Stomach (tissue), 9 donors: ENCODE measurements around the gene MYRIP. TPM values are rescaled to one million over a fixed set of nuclear protein-coding genes. Genes with fewer than 3 reads are reported as not detected.

Source experiments
- DNase-seq, 2 donors: peaks; one replicate each; pipeline versions ENCODE4 v3.0.0 to v3.0.0-alpha.2; 2013 to 2019
- H3K27ac ChIP-seq, 5 donors: fragments of 200-600 bp in 4 of 5; sonication (generic) in 4 of 5; one replicate each; pipeline ENCODE4 v1.5.1; 2013 to 2019; ENCODE audit warnings: mild to moderate bottlenecking in 1 of 5, moderate library complexity in 1 of 5
- H3K27me3 ChIP-seq, 3 donors: fragments of 200-600 bp; sonication (generic); one replicate each; pipeline ENCODE4 v1.5.1; 2017 to 2019; ENCODE audit warnings: mixed run types in 1 of 3
- H3K36me3 ChIP-seq, 4 donors: fragments of 200-600 bp; sonication (generic); 1 replicate in 3 of 4; 2 replicates in 1 of 4; pipeline ENCODE4 v1.5.1; 2016 to 2019
- H3K4me1 ChIP-seq, 4 donors: fragments of 200-600 bp; sonication (generic); one replicate each; pipeline ENCODE4 v1.5.1; 2016 to 2019
- H3K4me3 ChIP-seq, 4 donors: fragments of 200-600 bp; sonication (generic) in 3 of 4; one replicate each; pipeline ENCODE4 v1.5.1; 2016 to 2019; ENCODE audit warnings: mild to moderate bottlenecking in 1 of 4
- H3K9me3 ChIP-seq, 4 donors: fragments of 200-600 bp; sonication (generic); one replicate each; pipeline ENCODE4 v1.5.1; 2016 to 2019
- EP300 ChIP-seq: sonication (generic); formaldehyde crosslinking; IDR thresholded peaks from one replicate; pipeline ENCODE4 v1.6.1; 2017; ENCODE audit warnings: antibody characterized with exemption
- POLR2A ChIP-seq, 4 donors: fragments of 450-650 bp; IDR thresholded peaks; one replicate each; pipeline ENCODE4 v1.6.1; 2016; ENCODE audit warnings: antibody characterized with exemption in 4 of 4, control low read depth in 2 of 4, mild to moderate bottlenecking in 1 of 4, moderate library complexity in 1 of 4
- POLR2AphosphoS5 ChIP-seq, 3 donors: sonication (generic); formaldehyde crosslinking; IDR thresholded peaks; one replicate each; pipeline ENCODE4 v1.6.1; 2016; ENCODE audit warnings: antibody characterized with exemption in 3 of 3
- WGBS, 5 donors: extraction: QIAGEN DNeasy Blood & Tissue Kit in 3 of 5; methylation state at CpG; one replicate each; pipeline versions ENCODE4 v1.1.5 to v1.1.7; 2013 to 2018; 5-methylcytosine and 5-hydroxymethylcytosine counted together
- intact Hi-C: fragments of 100-400 bp; cut with DNase I; formaldehyde crosslinking; loops from one replicate; pipeline ENCODE4 v1.15.1; 2023; ENCODE audit warnings: low total_unique reads
- polyA plus RNA-seq, 3 donors: library from polyadenylated mRNA; stranded (reverse); fragments of 200-250 nt; gene quantifications; one replicate each; pipeline ENCODE4 v1.2.3, GENCODE V29; 2013
- total RNA-seq, 5 donors: library from RNA; depleted of rRNA; stranded (reverse); fragments of >200 nt; gene quantifications; one replicate each; pipeline versions ENCODE4 v1.1.0 to v1.2.3, GENCODE V29; 2014 to 2016
- TF ChIP-seq, protein P1 (sequence below), 7 experiments: fragments of 450-650 bp in 4 of 7; fragments of 200-600 bp in 3 of 7; sonication (generic) in 3 of 7; IDR thresholded peaks; one replicate each; pipeline ENCODE4 v1.5.1; 2016 to 2019; ENCODE audit warnings: antibody characterized with exemption in 7 of 7, control low read depth in 2 of 7, mild to moderate bottlenecking in 1 of 7
- donor health status: healthy with polysubstance abuse.
- donor health status: Bipolar disorder and iron deficiency.
- donor health status: healthy.

Gene MYRIP
- total and polyA plus RNA-seq, 8 donors, result 1.8 to 20.6 (median 6.8) TPM

DNA sequence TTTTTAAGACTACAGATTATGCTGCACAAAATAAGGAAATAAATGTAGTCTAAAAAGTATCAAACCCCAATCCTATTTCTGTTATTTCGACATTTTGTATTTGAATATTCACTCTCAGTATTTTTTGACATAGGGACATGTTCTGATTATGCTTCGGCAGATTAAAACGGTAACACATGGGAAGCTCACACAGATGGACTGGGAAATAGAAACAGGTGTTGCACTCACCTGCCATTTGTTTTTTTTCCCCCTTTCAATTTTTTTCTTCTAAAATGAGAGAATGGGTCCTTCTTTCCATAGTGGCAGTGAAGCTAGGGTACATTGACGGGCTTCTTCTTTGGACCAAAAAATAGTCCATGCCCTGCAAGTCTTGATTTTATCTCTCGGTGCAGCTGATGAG is 163.1 kb downstream of the MYRIP start:
- H3K4me1 ChIP-seq, result no peaks in the 10 kb centered on the region
- H3K9me3 ChIP-seq, result peaks cover 0 to 3% (median 0%) of the 10 kb centered on the region in 4 donors
- DNase-seq, result no peak
- TF ChIP-seq POLR2A (IDR thresholded peaks at IDR 0.05), result no peak
- no peak for TF ChIP-seq POLR2AphosphoS5 (IDR thresholded peaks at IDR 0.05)
- no peak for TF ChIP-seq EP300
- TF ChIP-seq, protein P1, sequence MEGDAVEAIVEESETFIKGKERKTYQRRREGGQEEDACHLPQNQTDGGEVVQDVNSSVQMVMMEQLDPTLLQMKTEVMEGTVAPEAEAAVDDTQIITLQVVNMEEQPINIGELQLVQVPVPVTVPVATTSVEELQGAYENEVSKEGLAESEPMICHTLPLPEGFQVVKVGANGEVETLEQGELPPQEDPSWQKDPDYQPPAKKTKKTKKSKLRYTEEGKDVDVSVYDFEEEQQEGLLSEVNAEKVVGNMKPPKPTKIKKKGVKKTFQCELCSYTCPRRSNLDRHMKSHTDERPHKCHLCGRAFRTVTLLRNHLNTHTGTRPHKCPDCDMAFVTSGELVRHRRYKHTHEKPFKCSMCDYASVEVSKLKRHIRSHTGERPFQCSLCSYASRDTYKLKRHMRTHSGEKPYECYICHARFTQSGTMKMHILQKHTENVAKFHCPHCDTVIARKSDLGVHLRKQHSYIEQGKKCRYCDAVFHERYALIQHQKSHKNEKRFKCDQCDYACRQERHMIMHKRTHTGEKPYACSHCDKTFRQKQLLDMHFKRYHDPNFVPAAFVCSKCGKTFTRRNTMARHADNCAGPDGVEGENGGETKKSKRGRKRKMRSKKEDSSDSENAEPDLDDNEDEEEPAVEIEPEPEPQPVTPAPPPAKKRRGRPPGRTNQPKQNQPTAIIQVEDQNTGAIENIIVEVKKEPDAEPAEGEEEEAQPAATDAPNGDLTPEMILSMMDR (IDR thresholded peaks at IDR 0.05), result no peak
- no peak overlapping the region for H3K27ac ChIP-seq
- no peaks in the 10 kb centered on the region for H3K27me3 ChIP-seq
- intact Hi-C loops, result no loop called here
- WGBS, 5 donors, result 81 to 93% (median 92%) methylated on average over 5 of the region's 5 CpGs
- no peaks in the 10 kb centered on the region for H3K36me3 ChIP-seq
- H3K4me3 ChIP-seq, result no peak overlapping the region

DNA sequence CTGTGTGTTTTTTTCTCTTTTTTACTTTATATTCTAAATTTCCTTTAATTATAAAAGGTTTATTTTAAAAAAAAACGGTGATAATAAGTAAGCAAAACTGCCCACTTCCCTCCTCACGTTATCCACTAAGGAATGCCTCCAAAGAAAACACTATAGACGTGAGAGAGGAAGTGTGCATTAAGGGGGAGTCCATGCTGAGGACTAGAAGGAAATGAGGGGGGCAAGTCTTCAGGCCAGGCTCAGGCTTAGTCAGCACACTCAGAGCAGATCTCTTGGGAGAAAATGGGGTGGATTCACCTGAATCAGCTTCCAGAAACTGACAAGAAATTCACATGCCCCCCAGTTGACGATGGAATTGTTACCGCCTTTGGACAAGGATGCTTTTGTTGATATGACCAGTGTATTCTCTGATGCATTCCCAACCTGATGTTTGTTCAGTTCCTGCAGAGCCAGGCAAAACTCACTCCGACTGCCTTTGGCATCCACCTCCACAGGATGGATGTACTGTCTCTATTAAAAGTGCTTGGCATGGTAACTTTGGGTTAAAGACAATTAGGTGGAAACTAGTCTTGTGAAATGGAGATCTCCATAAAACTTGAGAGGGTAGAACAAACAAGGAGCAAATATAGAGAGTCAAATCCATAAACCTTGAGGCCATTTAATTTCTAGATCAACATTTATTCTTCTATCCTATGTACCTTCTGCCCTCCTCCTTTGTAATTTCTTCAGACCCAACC is 167.8 kb downstream of the MYRIP start:
- H3K9me3 ChIP-seq, result peaks cover 0 to 3% (median 0%) of the 10 kb centered on the region in 4 donors
- H3K4me1 ChIP-seq, result peaks cover 0 to 12% (median 4%) of the 10 kb centered on the region in 4 donors
- WGBS, 5 donors, result 69 to 89% (median 81%) methylated on average over 6 of the region's 6 CpGs
- H3K27ac ChIP-seq, result no peak overlapping the region
- intact Hi-C loops, result no loop called here
- H3K27me3 ChIP-seq, result no peaks in the 10 kb centered on the region
- TF ChIP-seq POLR2A (IDR thresholded peaks at IDR 0.05) (no peak), POLR2AphosphoS5 (IDR thresholded peaks at IDR 0.05) (no peak), EP300 (no peak)
- TF ChIP-seq, protein P1 (IDR thresholded peaks at IDR 0.05), result no peak
- DNase-seq, result no peak
- H3K4me3 ChIP-seq, result no peak overlapping the region
- H3K36me3 ChIP-seq, result no peaks in the 10 kb centered on the region

DNA sequence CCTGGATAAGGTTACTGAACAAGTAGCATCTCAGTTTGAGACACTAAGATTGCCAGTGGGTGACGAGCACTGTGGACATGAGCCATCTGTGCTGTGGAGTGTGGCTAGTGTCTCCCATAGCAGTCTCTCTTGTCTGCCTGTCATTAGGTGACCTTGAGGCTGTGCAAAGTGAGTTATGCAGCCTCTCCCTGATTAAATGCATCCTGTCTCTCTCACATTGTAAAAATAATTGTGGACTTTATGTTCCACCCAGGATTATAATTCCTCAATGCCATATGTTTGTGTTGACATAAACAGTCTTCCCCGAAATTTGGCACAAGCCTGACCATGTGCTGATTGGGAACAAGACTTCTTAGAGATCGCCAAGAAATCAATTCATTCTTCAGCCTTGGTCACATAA is 168.9 kb downstream of the MYRIP start:
- 49 to 69% (median 57%) methylated on average over 3 of the region's 3 CpGs for WGBS, 5 donors
- intact Hi-C loops, result no loop called here
- no peak overlapping the region for H3K27ac ChIP-seq

GRCh38 chr3:39980058-39980457 is 170.6 kb downstream of the MYRIP start:
- TF ChIP-seq POLR2AphosphoS5 (IDR thresholded peaks at IDR 0.05) (no peak), POLR2A (IDR thresholded peaks at IDR 0.05) (no peak), EP300 (no peak)
- TF ChIP-seq, protein P1 (IDR thresholded peaks at IDR 0.05), result no peak
- 66 to 86% (median 72%) methylated on average over 4 of the region's 4 CpGs for WGBS, 5 donors
- H3K4me1 ChIP-seq, result peaks cover 0 to 30% (median 10%) of the 10 kb centered on the region in 4 donors
- H3K27ac ChIP-seq, result no peak overlapping the region
- H3K27me3 ChIP-seq, result no peaks in the 10 kb centered on the region
- no peaks in the 10 kb centered on the region for H3K36me3 ChIP-seq
- DNase-seq, result no peak
- no peaks in the 10 kb centered on the region for H3K9me3 ChIP-seq
- H3K4me3 ChIP-seq, result no peak overlapping the region
- intact Hi-C loops, result no loop called here

More for the DNA sequence above, 168.9 kb downstream of the MYRIP start:
- TF ChIP-seq EP300 (no peak), POLR2AphosphoS5 (IDR thresholded peaks at IDR 0.05) (no peak), POLR2A (IDR thresholded peaks at IDR 0.05) (no peak)
- TF ChIP-seq, protein P1 (IDR thresholded peaks at IDR 0.05), result no peak
- Histone ChIP-seq H3K9me3 (peaks cover 0 to 3% (median 0%) of the 10 kb centered on the region in 4 donors), H3K4me1 (peaks cover 0 to 23% (median 9%) of the 10 kb centered on the region in 4 donors), H3K4me3 (no peak overlapping the region), H3K36me3 (no peaks in the 10 kb centered on the region), H3K27me3 (no peaks in the 10 kb centered on the region)
- no peak for DNase-seq
